GM12872 (cell line): Measurements from ENCODE around the gene VASH1.

ENCODE experiments used
- CTCF ChIP-seq: IDR thresholded peaks from 3 replicates; pipeline ENCODE4 v1.5.1; 2011; ENCODE audit warnings: low read depth, mild to moderate bottlenecking, low read length, moderate library complexity; ENCODE audit not compliant: insufficient read depth

VASH1 gene

DNA sequence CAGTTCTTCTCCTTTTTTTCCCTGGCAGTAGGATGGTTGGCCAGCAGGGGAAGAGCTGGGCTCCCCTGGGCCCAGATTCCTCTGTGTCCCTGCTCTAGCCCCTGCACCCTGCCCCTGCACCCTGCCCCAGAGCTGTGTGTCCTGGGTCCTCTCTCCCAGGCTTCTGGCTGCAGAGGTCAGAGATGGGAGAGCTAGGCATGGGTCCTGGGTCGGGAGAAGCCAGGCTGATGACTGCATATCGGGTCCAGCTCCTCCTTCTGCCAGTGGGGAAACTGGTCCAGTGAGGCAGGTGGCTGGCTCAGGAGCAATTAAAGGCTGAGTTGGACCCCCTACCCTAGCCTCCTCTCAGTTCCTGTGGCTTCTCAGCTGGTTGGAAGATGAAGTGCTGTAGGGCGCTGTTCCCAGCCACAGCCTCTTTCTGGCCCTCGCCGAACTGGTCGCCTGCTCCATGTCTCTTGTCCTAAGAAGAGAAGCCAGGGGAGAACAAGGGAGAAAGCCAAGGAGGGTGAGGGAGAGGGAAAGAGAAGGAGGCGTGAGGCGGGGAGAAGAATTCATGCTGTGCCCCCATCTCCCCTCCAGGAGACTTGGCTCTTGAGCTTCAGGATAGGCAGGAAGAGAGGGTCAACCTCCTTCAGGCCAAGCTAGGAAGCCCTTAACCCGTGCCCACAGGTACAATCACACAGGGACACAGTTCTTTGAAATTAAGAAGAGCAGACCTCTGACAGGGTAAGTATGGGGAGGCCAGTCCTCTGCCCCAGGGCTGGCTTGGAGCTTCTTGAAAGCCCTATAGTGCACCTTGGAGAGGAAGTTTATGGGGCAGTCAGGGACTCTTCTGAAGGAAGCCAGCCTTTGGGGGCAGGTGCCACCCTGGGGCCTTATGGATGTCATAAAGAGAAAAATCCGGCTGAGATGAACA lies 9.5 kb downstream of the VASH1 start:
- TF ChIP-seq CTCF = no peak

DNA sequence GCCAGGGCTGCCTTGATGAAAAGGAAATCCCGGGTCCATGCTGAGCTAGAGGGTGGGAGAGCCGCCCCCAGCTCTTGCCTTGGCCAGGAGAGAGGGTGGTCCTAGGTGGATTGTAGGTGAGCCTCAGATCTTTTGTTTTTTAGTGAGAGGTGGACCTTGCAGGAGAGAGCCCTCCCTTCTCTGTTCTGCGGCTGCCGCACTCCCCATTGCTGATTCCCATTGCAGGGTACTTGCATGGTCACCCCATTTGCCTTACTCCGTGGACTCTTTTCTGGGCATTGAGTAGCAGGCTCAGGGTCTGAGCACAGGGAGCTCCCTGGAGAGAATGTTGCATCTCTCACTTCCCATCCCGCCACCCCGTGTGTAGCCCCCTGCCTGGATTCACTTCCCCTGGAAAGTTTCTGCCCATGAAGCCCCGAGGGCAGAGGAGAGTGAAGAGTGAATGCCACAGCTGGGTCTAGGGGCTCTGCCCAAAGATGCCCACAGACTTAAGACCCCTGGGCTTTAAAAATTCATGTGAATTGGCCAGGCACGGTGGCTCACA lies 10.2 kb downstream of the VASH1 start:
- no peak for TF ChIP-seq CTCF

- no peak for TF ChIP-seq CTCF
These were observed 11.3 kb downstream of the VASH1 start for GRCh38 chr14:76772300-76773187.

- no peak for TF ChIP-seq CTCF
These were observed 12.1 kb downstream of the VASH1 start for GRCh38 chr14:76773188-76773885.

DNA sequence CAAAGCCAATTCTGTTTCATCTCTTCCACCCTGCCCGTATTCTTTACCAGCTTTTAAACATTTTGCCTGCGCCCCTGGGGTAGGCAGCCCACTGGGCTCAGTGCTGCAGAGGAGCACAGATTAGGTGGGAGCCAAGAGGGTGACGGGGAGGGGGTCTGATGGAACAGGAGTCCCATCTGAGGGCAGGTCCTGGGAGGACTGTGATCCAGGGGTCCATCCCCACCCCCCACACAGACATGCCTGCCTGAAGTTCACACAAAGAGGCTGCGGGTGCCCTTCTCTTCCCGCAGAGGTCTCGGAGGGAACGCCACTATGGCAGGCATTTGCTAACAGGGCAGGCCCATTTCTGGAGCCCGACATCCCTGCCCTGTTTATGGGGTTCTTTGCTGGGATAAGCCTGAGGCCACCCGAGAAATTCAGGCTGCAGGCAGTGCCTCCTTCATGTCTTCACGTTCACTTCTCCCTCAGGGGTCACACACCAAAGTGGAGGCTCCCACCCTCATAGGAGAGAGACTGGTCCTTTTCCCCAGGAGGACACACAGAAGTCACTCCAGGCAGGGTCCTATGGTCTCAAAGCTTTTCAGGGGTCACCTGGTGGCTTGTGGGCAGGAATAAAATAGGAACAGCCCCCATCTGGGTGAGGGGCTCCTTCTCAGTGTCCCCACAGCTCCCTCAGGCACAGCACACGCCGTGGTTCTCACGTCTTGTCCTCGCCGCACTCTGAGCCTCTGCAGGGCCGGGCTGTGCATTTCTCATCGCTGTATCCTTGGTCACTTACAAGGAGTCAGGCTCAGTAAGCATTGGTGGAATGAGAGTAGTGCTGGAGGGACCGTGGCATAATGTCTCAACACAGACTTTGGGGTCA lies 12.9 kb downstream of the VASH1 start:
- no peak for TF ChIP-seq CTCF

DNA sequence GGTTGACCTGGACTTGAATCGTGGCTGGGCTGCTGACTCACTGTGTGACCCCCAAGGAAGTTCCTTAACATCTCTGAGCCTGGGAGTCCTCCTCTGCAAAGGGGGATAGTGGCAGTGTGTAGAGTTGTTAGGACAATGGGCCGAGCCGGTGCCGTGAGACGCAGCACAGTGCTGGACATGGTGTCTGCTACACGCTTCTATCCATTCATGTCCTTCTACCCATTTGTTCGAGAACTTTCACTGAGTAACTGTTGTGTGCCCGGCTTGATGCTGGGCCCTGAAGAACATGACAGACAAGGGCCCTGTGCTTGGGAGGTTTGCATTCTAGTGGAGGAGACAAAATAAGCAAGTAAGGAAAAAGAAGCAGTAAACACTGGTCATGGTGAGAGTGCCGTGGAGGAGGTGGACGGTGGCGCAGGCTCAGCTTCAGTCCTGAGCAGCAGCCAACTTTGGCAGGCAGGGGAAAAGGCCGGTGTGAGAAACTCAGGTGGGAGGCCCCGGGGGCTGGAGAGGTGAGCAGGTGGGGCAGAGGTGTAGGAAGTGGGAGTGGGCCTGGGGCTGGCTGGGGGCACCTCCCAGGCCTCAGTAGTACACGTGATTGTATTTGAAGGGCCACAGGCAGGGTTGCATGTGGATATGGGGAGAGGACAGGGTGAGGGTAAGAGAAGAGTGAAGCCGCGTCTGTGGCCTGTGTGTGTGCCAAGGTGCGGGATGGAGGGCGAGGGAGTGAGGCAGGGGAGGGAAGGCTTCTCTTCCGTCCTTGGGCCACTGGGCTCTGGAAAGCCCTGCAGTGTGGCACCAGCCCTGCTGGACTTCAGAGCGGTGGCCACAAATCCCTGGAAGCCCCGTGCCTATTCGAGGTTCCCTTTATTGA lies 13.8 kb downstream of the VASH1 start:
- TF ChIP-seq CTCF = no peak
